ENCODE results near the gene MRPL42. TPM values are rescaled to one million over a fixed set of nuclear protein-coding genes. Genes with fewer than 3 reads are reported as not detected.

Gene MRPL42
- total RNA-seq, 1 experiment from 2014 or later: 121 TPM

GRCh38 chr12:93429852-93430251, 37.5 kb upstream of the MRPL42 start:
- H3K9me3 Mint-ChIP-seq: no peaks in the 10 kb centered on the region
- H3K4me1 Mint-ChIP-seq: peaks cover 38% of the 10 kb centered on the region
- peaks cover 3% of the 10 kb centered on the region; the same call in 1 of the 2 replicates for H3K36me3 Mint-ChIP-seq
- no peak for TF ChIP-seq ZNF232 (CRISPR knock-in tag; IDR thresholded peaks at IDR 0.05)
- TF ChIP-seq RORB (CRISPR knock-in tag; IDR thresholded peaks at IDR 0.05): no peak
- no peak for TF ChIP-seq SP1 (CRISPR knock-in tag; conservative IDR thresholded peaks at IDR 0.05)
- TF ChIP-seq MAX (CRISPR knock-in tag; IDR thresholded peaks at IDR 0.05): no peak
- TF ChIP-seq PRRX2 (CRISPR knock-in tag; IDR thresholded peaks at IDR 0.05): no peak
- TF ChIP-seq FOXJ3 (CRISPR knock-in tag; IDR thresholded peaks at IDR 0.05; ENCODE audit: borderline replicate concordance): no peak
- TF ChIP-seq NR2C2 (CRISPR knock-in tag; IDR thresholded peaks at IDR 0.05): no peak
- TF ChIP-seq ZNF281 (CRISPR knock-in tag; IDR thresholded peaks at IDR 0.05): no peak
- no peak for TF ChIP-seq ETV6 (CRISPR knock-in tag; IDR thresholded peaks at IDR 0.05)
- TF ChIP-seq, protein P1, sequence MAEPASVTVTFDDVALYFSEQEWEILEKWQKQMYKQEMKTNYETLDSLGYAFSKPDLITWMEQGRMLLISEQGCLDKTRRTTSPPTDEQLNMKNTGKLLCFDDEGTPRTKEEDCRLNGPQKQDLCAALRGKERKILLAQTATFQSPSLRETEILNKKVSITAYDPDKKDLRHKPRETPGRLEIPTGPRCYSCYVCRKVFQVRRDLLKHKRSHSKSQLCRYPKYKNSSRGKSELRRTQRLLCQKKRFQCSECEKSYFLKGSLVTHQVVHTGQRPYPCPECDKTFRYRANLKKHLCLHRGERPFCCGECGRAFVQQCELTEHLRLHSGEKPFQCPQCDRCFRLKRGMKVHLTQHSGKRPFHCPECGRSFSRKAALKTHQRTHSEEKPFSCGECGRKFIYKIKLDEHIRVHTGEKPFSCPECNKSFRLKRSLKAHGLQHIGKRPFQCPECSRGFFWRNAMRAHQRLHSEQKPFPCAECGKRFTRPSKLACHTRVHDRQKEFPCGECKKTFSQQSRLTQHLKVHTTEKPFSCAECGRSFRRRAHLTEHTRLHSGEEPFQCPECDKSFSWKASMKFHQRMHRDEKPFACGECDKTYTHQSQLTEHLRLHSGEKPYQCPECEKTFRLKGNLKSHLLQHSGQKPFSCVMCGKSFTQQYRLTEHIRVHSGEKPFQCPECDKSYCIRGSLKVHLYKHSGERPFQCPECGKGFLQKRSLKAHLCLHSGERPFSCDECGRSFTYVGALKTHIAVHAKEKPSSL (CRISPR knock-in tag; conservative IDR thresholded peaks at IDR 0.05): no peak
- no peak for TF ChIP-seq NFE2L1 (CRISPR knock-in tag; IDR thresholded peaks at IDR 0.05)
- no peak for TF ChIP-seq NR3C1 (CRISPR knock-in tag; conservative IDR thresholded peaks at IDR 0.05; ENCODE audit: low read depth)
- TF ChIP-seq ZNF317 (CRISPR knock-in tag; IDR thresholded peaks at IDR 0.05; ENCODE audit: borderline replicate concordance, low read depth): no peak
- TF ChIP-seq ZNF138 (CRISPR knock-in tag; conservative IDR thresholded peaks at IDR 0.05): no peak
- TF ChIP-seq, protein P2, sequence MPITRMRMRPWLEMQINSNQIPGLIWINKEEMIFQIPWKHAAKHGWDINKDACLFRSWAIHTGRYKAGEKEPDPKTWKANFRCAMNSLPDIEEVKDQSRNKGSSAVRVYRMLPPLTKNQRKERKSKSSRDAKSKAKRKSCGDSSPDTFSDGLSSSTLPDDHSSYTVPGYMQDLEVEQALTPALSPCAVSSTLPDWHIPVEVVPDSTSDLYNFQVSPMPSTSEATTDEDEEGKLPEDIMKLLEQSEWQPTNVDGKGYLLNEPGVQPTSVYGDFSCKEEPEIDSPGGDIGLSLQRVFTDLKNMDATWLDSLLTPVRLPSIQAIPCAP (CRISPR knock-in tag; IDR thresholded peaks at IDR 0.05): no peak
- CTCF ChIA-PET: interaction anchor here (0.8 kb wide), 1 partner anchor 10 kb away, joined by 7 read pairs; no protein-coding TSS in a partner anchor
- no peak overlapping the region for H3K27ac Mint-ChIP-seq
- H3K27me3 Mint-ChIP-seq (ENCODE audit: low read depth): no peaks in the 10 kb centered on the region
- no peak overlapping the region for H3K4me3 Mint-ChIP-seq
- DNase-seq (ENCODE audit: low spot score): no peak
- POLR2A ChIA-PET: no interaction called here
- ATAC-seq: no peak

DNA sequence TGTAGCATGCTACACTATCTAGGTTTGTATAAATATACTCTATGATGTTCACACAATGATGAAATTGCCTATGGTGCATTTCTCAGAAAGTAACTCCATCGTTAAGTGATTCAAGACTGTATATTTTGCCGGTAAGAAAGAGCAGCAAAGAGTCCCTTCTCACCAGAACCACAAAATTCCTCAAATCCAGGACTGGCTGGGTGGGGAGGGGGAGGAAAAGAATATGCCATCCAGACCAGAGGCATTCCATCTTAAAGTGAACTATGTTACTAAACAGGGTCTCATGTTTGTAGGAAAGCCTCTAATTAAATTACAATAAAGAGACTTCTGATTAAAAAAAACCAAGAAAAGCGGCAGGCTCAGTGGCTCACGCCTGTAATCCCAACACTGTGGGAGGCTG, 37.0 kb upstream of the MRPL42 start:
- H3K27me3 Mint-ChIP-seq (ENCODE audit: low read depth): no peaks in the 10 kb centered on the region

More for the DNA sequence above, 37.0 kb upstream of the MRPL42 start:
- Mint-ChIP-seq H3K36me3 (peaks cover 3% of the 10 kb centered on the region; the same call in 1 of the 2 replicates), H3K4me3 (no peak overlapping the region), H3K27ac (no peak overlapping the region; the same call in 1 of the 2 replicates), H3K9me3 (no peaks in the 10 kb centered on the region), H3K4me1 (peaks cover 34% of the 10 kb centered on the region)
- TF ChIP-seq MAX (CRISPR knock-in tag; IDR thresholded peaks at IDR 0.05) (no peak), HMGXB4 (CRISPR knock-in tag; IDR thresholded peaks at IDR 0.05) (no peak), OVOL2 (CRISPR knock-in tag; IDR thresholded peaks at IDR 0.05; ENCODE audit: borderline replicate concordance) (no peak), JAZF1 (CRISPR knock-in tag; IDR thresholded peaks at IDR 0.05) (no peak), NFATC4 (CRISPR knock-in tag; IDR thresholded peaks at IDR 0.05) (no peak), ZNF219 (CRISPR knock-in tag; IDR thresholded peaks at IDR 0.05; ENCODE audit: borderline replicate concordance) (no peak), RORB (CRISPR knock-in tag; IDR thresholded peaks at IDR 0.05) (no peak), PRRX2 (CRISPR knock-in tag; IDR thresholded peaks at IDR 0.05) (no peak), ATF3 (CRISPR knock-in tag; conservative IDR thresholded peaks at IDR 0.05) (no peak)
- TF ChIP-seq, protein P3, sequence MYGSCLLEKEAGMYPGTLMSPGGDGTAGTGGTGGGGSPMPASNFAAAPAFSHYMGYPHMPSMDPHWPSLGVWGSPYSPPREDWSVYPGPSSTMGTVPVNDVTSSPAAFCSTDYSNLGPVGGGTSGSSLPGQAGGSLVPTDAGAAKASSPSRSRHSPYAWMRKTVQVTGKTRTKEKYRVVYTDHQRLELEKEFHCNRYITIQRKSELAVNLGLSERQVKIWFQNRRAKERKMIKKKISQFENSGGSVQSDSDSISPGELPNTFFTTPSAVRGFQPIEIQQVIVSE (CRISPR knock-in tag; IDR thresholded peaks at IDR 0.05; ENCODE audit: borderline replicate concordance): no peak
- TF ChIP-seq, protein P1 (CRISPR knock-in tag; conservative IDR thresholded peaks at IDR 0.05): no peak
- ChIA-PET CTCF (interaction anchor here (1.5 kb wide), 1 partner anchor 11 kb away, joined by 9 read pairs; no protein-coding TSS in a partner anchor), POLR2A (no interaction called here)
- no peak for DNase-seq (ENCODE audit: low spot score)
- ATAC-seq: no peak
